K562 (cell line): ENCODE data around the gene KLC1. TPM values are rescaled to one million over a fixed set of nuclear protein-coding genes. Genes with fewer than 3 reads are reported as not detected.

Experiments used
- ARID1B ChIP-seq: fragments of 450-650 bp; IDR thresholded peaks from 2 replicates; pipeline ENCODE4 v1.6.1; 2016; ENCODE audit warnings: antibody characterized with exemption, mild to moderate bottlenecking, inconsistent platforms
- ATF1 ChIP-seq, 2 experiments: fragments of 450-650 bp in 1 of 2; IDR thresholded peaks; 2 replicates each; pipeline ENCODE4 v1.6.1; 2016; ENCODE audit warnings: missing compliant biosample characterization in 1 of 2, missing genetic modification characterization in 1 of 2
- BHLHE40 ChIP-seq: IDR thresholded peaks from 2 replicates; pipeline ENCODE4 v1.6.1; 2011; ENCODE audit warnings: low read length, improper control_type of control experiment
- BRD9 ChIP-seq: fragments of 450-650 bp; IDR thresholded peaks from 2 replicates; pipeline ENCODE4 v1.6.1; 2018; ENCODE audit warnings: low read depth; ENCODE audit not compliant: partially characterized antibody
- C11orf30 ChIP-seq: fragments of 450-650 bp; IDR thresholded peaks from 2 replicates; pipeline ENCODE4 v1.6.1; 2016; ENCODE audit warnings: low read depth, mild to moderate bottlenecking
- CTCFL ChIP-seq: IDR thresholded peaks from 2 replicates; pipeline ENCODE4 v1.6.1; 2011; ENCODE audit warnings: borderline replicate concordance, low read depth, mild to moderate bottlenecking, moderate library complexity, low read length; ENCODE audit not compliant: insufficient read depth, poor library complexity, severe bottlenecking
- DPF2 ChIP-seq: fragments of 450-650 bp; IDR thresholded peaks from 2 replicates; pipeline ENCODE4 v1.6.1; 2016
- E2F6 ChIP-seq, 2 experiments: IDR thresholded peaks; 2 replicates each; pipeline ENCODE4 v1.6.1; 2011; ENCODE audit warnings: borderline replicate concordance in 1 of 2, control low read depth in 1 of 2, low read depth in 1 of 2, low read length in 1 of 2, mild to moderate bottlenecking in 1 of 2, mixed read lengths in 1 of 2, moderate library complexity in 1 of 2; ENCODE audit not compliant: insufficient read depth in 1 of 2, insufficient read length in 1 of 2, poor library complexity in 1 of 2, severe bottlenecking in 1 of 2; ENCODE audit errors: extremely low read depth in 1 of 2
- FOS ChIP-seq: IDR thresholded peaks from 3 replicates; pipeline ENCODE4 v1.6.1; 2011; ENCODE audit not compliant: insufficient read length; ENCODE audit errors: extremely low read depth
- FOXA1 ChIP-seq: fragments of 450-650 bp; IDR thresholded peaks from 2 replicates; pipeline ENCODE4 v1.6.1; 2016; ENCODE audit warnings: mild to moderate bottlenecking, borderline replicate concordance
- LCOR ChIP-seq: sonication (generic); formaldehyde crosslinking; IDR thresholded peaks from 2 replicates; pipeline ENCODE4 v1.8.0; 2022; ENCODE audit warnings: mild to moderate bottlenecking, missing genetic modification reagents
- MAFK ChIP-seq: IDR thresholded peaks from 2 replicates; pipeline ENCODE4 v1.6.1; 2011; ENCODE audit warnings: low read length, improper control_type of control experiment
- MCM2 ChIP-seq: fragments of 450-650 bp; IDR thresholded peaks from 2 replicates; pipeline ENCODE4 v1.6.1; 2017; ENCODE audit warnings: low read depth, mild to moderate bottlenecking
- NCOR1 ChIP-seq: fragments of 450-650 bp; IDR thresholded peaks from 2 replicates; pipeline ENCODE4 v1.6.1; 2016; ENCODE audit warnings: mild to moderate bottlenecking, moderate library complexity
- NFIC ChIP-seq: fragments of 450-650 bp; IDR thresholded peaks from 2 replicates; pipeline ENCODE4 v1.6.1; 2017; ENCODE audit warnings: mild to moderate bottlenecking, inconsistent platforms
- PYGO2 ChIP-seq: fragments of 450-650 bp; IDR thresholded peaks from 2 replicates; pipeline ENCODE4 v1.6.1; 2016; ENCODE audit warnings: mild to moderate bottlenecking, missing genetic modification characterization, moderate library complexity, missing compliant biosample characterization
- RFX5 ChIP-seq: IDR thresholded peaks from 2 replicates; pipeline ENCODE4 v1.6.1; 2011; ENCODE audit warnings: low read depth, mild to moderate bottlenecking, improper control_type of control experiment, low read length
- SMARCE1 ChIP-seq: fragments of 450-650 bp; IDR thresholded peaks from 2 replicates; pipeline ENCODE4 v1.7.1; 2016; ENCODE audit warnings: mild to moderate bottlenecking
- TAL1 ChIP-seq: fragments of 450-650 bp; IDR thresholded peaks from 2 replicates; pipeline ENCODE4 v1.6.1; 2016; ENCODE audit warnings: mild to moderate bottlenecking
- TCF3 ChIP-seq: sonication (generic); formaldehyde crosslinking; IDR thresholded peaks from 2 replicates; pipeline ENCODE4 v1.4.0; 2020; ENCODE audit warnings: mild to moderate bottlenecking, missing genetic modification reagents
- U2AF1 ChIP-seq: fragments of 200-400 bp; formaldehyde crosslinking; optimal IDR thresholded peaks from 2 replicates; pipeline ENCODE3; 2017; ENCODE audit warnings: mild to moderate bottlenecking, low read depth, low read length, moderate library complexity
- XRCC4 ChIP-seq: IDR thresholded peaks from one replicate; pipeline ENCODE4 v1.6.1; 2011; ENCODE audit not compliant: insufficient read depth, insufficient read length; ENCODE audit errors: extremely low read depth
- ZNF766 ChIP-seq: fragments of 200-800 bp; sonication (Bioruptor generic); conservative IDR thresholded peaks from 2 replicates; pipeline ENCODE4 v1.6.1; 2016; ENCODE audit warnings: missing genetic modification characterization, missing compliant biosample characterization
- ZNF79 ChIP-seq: fragments of 250-450 bp; sonication (Bioruptor Pico); IDR thresholded peaks from 2 replicates; pipeline ENCODE4 v1.4.0; 2020; ENCODE audit warnings: low read depth, mild to moderate bottlenecking, moderate library complexity
- polyA plus RNA-seq, 8 experiments: library from polyadenylated mRNA; depleted of rRNA in 4 of 8; stranded (reverse) in 5 of 8; unstranded in 3 of 8; fragments of >200 nt; fragmentation: Nextera tagmentation in 2 of 8; fragmentation: Illumina TruSeq in 1 of 8; extraction: Ambion mirVana in 2 of 8; extraction: Trizol in 1 of 8; gene quantifications; 2 replicates each; pipeline versions ENCODE4 v1.2.1 to v1.2.3, GENCODE V29; 2011 to 2014; ENCODE audit warnings: inconsistent platforms in 1 of 8, missing spikeins in 1 of 8
- total RNA-seq, 7 experiments: library from RNA; depleted of rRNA in 6 of 7; stranded (reverse); fragments of >200 nt in 6 of 7; fragmentation: Illumina TruSeq in 2 of 7; extraction: Trizol in 2 of 7; gene quantifications; 2 replicates each; pipeline versions ENCODE4 v1.2.1 to v1.2.3, GENCODE V29; 2011 to 2021; ENCODE audit warnings: low replicate concordance in 1 of 7
- TF ChIP-seq, protein P1 (sequence below): fragments of 250-450 bp; sonication (Bioruptor Pico); IDR thresholded peaks from 2 replicates; pipeline ENCODE4 v1.5.0; 2021; ENCODE audit warnings: mild to moderate bottlenecking, moderate library complexity

The KLC1 gene
- total and polyA plus RNA-seq, 9 of the 15 experiments (the other 6 are each of a cell fraction or from before 2014, with no cell fraction given) = 4.9 to 134 (median 54.8) TPM

DNA sequence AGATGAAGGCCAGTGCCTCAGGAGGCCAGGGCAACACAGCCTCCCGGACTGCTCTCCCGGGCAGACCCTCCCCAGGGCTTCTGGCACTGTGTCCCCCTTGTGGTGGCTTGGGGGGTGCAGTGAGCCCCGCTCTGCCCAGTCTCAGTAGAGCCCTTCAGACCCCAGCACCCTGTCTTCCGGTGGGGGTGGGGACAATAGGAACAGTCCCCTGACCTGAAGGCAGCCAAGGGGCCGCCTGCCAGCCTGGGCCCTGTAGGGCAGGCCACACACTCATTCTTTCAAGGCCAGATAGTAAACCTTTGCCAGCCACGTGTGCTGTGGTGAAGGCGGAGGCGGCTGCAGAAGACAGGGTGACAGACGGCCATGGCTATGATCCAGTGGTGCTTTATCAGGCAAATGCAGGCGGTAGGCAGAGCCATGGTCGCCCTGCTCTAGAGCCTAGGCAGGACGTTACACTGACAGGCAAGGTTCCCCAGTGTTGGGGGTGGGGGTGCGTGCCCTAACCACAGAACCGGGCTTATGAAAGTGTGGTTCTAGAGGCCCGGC is 101.6 kb downstream of the KLC1 start (continued):
- no peak for TF ChIP-seq ATF1 (CRISPR knock-in tag; IDR thresholded peaks at IDR 0.05)
- TF ChIP-seq ATF1 (tag; IDR thresholded peaks at IDR 0.05) = peak; percentile 20; the same call in 1 of the 2 replicates
- TF ChIP-seq PYGO2 (tag) = no peak
- TF ChIP-seq BHLHE40 = peak; percentile 69; the same call in 1 of the 2 replicates
- TF ChIP-seq ARID1B = peak; percentile 88
- TF ChIP-seq, protein P1, sequence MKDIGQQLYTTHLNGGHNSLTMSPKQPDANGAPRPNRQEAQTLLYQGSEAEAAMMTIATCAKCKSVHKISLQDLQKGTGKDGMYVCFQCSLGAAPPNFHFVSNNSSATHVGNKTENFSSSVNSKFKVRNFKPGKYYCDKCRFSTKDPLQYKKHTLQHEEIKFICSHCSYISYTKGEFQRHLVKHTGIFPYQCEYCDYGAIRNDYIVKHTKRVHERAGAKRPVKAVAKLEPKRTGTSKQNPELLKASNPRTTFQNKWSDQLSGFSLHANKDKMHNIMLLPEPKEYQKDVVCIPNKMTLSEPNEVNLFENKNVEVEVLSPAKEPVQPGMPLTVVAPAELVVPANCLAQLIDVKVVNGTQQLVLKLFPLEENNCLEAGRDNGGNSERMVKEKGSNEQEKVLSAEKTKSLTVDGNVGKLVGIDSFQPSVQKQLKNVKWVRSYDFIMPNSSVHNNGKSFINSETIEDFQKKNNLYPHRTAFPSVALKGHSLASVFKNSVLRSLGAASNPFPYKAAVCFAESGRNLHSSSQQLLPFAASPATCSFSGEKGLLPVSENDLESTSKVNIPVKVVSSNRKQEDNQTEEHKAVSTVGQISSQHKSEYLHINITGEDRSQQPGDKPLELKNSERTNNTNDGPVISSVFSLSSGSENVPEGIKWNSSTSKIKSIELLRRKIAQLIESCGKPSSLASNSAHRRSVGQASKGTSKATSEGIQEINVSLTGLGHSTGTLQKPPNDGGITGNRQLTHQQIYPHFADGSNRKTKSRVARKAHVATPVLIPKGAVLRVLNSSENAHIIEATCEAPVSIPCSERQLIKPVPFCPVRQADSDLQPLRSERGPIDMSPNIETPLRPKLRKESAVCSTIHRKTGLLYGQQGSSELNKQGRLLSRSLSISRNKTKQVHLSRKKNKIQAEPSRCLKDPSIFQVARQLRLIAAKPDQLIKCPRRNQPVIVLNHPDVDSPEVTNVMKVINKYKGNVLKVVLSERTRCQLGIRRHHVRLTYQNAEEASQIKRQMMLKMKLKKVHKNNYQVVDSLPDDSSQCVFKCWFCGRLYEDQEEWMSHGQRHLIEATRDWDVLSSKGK (CRISPR knock-in tag) = no peak
- peak in 1 of 2 experiments; percentile 14 for TF ChIP-seq E2F6 (IDR thresholded peaks at IDR 0.05; ENCODE audit: borderline replicate concordance in 1 of 2, extremely low read depth in 1 of 2, insufficient read depth in 1 of 2, insufficient read length in 1 of 2, low read depth in 1 of 2, low read length in 1 of 2, poor library complexity in 1 of 2, severe bottlenecking in 1 of 2)
- TF ChIP-seq ZNF79 = no peak
- peak; percentile 46 for TF ChIP-seq CTCFL
- TF ChIP-seq BRD9 = no peak
- TF ChIP-seq C11orf30 = no peak
- TF ChIP-seq NCOR1 = peak; percentile 75
- TF ChIP-seq SMARCE1 = peak; percentile 40; the same call in 1 of the 2 replicates
- TF ChIP-seq XRCC4 = no peak
- TF ChIP-seq RFX5 = no peak
- peak; percentile 75 for TF ChIP-seq DPF2
- TF ChIP-seq FOXA1 = no peak
- no peak for TF ChIP-seq FOS
- TF ChIP-seq ZNF766 (CRISPR knock-in tag) = no peak
- peak; percentile 70 for TF ChIP-seq TAL1
- TF ChIP-seq U2AF1 = no peak
- no peak for TF ChIP-seq MAFK
- TF ChIP-seq NFIC = peak; percentile 88
- TF ChIP-seq TCF3 = peak; percentile 94
- TF ChIP-seq MCM2 = no peak
- TF ChIP-seq LCOR (CRISPR knock-in tag) = no peak
